Measurements from ENCODE around the gene ATOSA.

ATOSA gene

DNA sequence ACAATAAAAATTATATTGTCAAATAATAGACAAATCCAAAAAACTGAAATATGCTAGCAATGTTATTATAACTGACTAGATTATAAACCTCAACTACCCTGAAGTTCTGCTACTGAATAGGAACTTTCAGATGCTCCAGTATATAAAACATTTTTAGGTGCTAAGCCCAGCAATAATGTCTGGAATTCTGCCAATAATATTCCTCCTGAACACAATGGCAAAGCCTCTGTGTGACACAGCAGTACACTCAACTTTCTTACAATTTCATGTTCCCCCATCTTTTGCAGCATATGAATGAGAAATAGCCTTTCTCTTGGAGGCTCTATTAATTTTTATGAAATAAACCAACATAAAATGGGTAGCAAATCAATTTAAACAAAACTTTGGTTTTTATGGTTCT is 29.5 kb downstream of the ATOSA start:
- DNase-seq: no peak

DNA sequence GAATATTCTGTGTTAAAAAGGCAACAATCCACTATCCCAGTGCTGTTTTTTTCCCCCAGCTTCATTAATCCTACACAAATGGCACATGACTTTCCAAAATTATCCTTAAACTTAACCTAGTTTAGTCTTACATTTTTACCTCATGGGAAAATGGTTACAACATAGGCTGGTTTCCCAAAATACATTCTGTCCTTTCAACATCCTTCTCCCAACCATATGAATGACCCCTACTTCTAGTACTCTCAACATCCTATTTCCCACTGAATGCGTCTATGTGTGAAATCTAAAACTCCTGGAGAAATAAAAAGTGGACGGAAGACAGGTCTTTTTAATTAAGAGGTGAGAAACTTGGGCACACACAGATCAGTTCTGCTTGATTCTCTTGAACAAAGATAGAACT is 33.3 kb downstream of the ATOSA start:
- DNase-seq: no peak

DNA sequence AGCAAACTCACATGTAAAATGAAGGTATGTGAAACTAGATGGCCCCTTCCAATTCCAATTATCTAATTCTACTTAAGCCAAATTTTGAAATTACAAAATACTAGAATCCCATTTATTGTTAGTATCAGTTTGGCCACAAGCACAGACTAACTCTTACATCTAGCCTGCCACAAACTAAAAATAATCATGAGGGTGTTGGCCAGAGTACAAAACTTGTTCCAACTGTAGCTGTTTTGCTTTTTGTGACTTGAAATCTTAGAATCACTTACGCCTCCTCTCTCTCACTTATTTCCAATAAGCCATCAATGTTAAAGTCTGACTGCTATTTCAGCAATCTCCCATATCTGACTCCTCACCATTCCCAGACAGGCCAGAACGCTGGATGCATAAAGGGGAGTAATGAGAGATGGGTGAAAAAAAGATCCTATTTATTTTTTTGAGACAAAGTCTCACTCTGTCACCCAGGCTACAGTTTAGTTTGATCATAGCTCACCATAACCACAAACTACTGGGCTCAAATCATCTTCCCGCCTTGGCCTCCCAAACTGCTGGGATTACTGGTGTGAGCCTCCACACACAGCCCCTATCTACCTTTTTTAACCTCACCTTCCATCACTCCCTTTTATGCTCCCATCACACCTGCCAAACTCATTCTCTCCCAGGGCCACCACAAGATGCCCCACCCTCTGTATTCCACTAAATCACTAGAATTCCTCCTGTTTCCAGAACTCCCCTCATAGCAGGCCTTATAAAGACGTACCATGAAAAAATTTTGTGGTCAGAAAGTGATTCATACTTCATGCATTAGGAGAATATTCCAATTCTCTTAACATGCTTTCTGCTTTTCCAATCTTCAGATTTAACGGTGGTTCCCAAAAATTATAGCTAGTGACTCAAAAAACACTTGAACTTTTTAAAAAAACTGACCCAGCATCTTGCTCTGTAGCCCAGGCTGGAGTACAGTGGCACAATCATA is 36.5 kb downstream of the ATOSA start:
- no peak for DNase-seq

DNA sequence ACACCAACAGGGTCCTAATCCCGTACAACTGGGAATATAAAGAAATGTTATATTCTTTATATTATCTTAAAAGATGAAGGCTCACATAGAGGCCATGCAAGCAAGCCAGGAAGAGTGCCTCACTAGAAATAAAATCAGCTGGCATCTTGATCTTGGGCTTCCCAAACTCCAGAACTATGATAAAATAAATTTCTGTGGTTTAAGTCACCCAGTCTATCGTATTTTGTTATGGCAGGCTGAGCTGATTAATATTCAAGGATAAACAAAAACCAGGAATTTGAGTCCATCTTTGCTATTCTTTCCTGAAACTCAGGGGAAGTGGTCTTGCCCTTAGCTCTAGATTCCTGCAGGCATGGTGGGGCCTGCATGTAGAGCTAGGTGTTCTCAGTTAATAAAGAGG is 42.7 kb downstream of the ATOSA start:
- DNase-seq: no peak

DNA sequence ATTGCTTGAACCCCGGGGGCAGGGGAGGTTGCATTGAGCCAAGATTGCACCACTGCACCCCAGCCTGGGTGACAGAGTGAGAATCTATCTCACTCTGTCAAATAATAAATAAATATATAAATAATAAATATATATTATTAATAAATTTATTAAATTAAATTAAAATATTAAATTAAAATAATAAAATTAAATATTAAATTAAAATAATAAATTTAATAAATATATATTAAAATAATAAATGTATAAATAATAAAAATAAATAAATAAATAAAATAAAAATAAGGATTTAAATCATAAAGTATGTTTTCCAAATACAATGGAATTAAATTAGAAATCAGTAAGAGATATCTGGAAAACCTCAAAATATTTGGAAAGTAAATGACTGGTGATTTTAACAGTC is 43.3 kb downstream of the ATOSA start:
- no peak for DNase-seq

Measured in CD4-positive, alpha-beta T cell treated with Interleukin-6 for 4 hours (primary cell).